GM23338 (cell line): ENCODE data around the gene TTC23. TPM values are rescaled to one million over a fixed set of nuclear protein-coding genes. Genes with fewer than 3 reads are reported as not detected.

Experiments used
- ATAC-seq: fragments of 200-7000 bp; cut with Tn5 transposase; 3 replicates; pipeline ENCODE4 v1.9.1; 2020
- DNase-seq: peaks from one replicate; pipeline ENCODE4 v3.0.0-alpha.2; 2015; ENCODE audit warnings: low spot score
- H2AFZ ChIP-seq: fragments of 200-600 bp; sonication (generic); 2 replicates; pipeline ENCODE4 v1.8.0; 2016; ENCODE audit warnings: antibody characterized with exemption, mild to moderate bottlenecking, moderate library complexity
- H3F3A ChIP-seq: fragments of 200-600 bp; sonication (generic); replicated peaks from 2 replicates; pipeline ENCODE4 v1.8.0; 2017; ENCODE audit warnings: antibody characterized with exemption, mixed run types, low read depth
- H3K27ac ChIP-seq: fragments of 200-600 bp; sonication (generic); 2 replicates; pipeline ENCODE4 v1.6.1; 2016; ENCODE audit warnings: low read depth
- H3K27me3 ChIP-seq: fragments of 200-600 bp; sonication (generic); 2 replicates; pipeline ENCODE4 v1.8.0; 2016; ENCODE audit warnings: mild to moderate bottlenecking, mixed run types, moderate library complexity; ENCODE audit not compliant: insufficient read depth
- H3K36me3 ChIP-seq: fragments of 200-600 bp; sonication (generic); 2 replicates; pipeline ENCODE4 v1.8.0; 2016; ENCODE audit warnings: mild to moderate bottlenecking; ENCODE audit not compliant: insufficient read depth
- H3K4me1 ChIP-seq: fragments of 200-600 bp; sonication (generic); 2 replicates; pipeline ENCODE4 v1.8.0; 2016; ENCODE audit warnings: mild to moderate bottlenecking, moderate library complexity; ENCODE audit not compliant: insufficient read depth
- H3K4me2 ChIP-seq: fragments of 200-600 bp; sonication (generic); 2 replicates; pipeline ENCODE4 v1.7.1; 2017; ENCODE audit warnings: mixed run types
- H3K4me3 ChIP-seq: fragments of 200-600 bp; sonication (generic); 2 replicates; pipeline ENCODE4 v1.6.1; 2016; ENCODE audit warnings: mixed run types
- H3K79me2 ChIP-seq: fragments of 200-600 bp; sonication (generic); replicated peaks from 2 replicates; pipeline ENCODE4 v1.8.0; 2017; ENCODE audit warnings: mild to moderate bottlenecking; ENCODE audit not compliant: insufficient read depth
- H3K9me2 ChIP-seq: fragments of 200-600 bp; sonication (generic); 2 replicates; pipeline ENCODE4 v1.8.0; 2017; ENCODE audit not compliant: insufficient read depth
- H4K20me1 ChIP-seq: fragments of 200-600 bp; sonication (generic); replicated peaks from 2 replicates; pipeline ENCODE4 v1.8.0; 2017; ENCODE audit warnings: mild to moderate bottlenecking; ENCODE audit not compliant: insufficient read depth
- H3K27ac Mint-ChIP-seq: 2 replicates; pipeline ENCODE4 v1.8.0; 2020; ENCODE audit warnings: inconsistent platforms, mild to moderate bottlenecking, moderate library complexity, mixed read lengths
- H3K27me3 Mint-ChIP-seq: 3 replicates; pipeline ENCODE4 v1.8.0; 2022; ENCODE audit warnings: low read depth, mild to moderate bottlenecking, moderate library complexity, mixed read lengths, inconsistent platforms; ENCODE audit not compliant: insufficient read depth, poor library complexity
- H3K36me3 Mint-ChIP-seq: 3 replicates; pipeline ENCODE4 v1.8.0; 2021; ENCODE audit warnings: low read depth, mild to moderate bottlenecking, inconsistent platforms, moderate library complexity, mixed read lengths
- H3K4me1 Mint-ChIP-seq: 3 replicates; pipeline ENCODE4 v1.8.0; 2020; ENCODE audit warnings: mild to moderate bottlenecking, inconsistent platforms, mixed read lengths
- H3K4me3 Mint-ChIP-seq: 3 replicates; pipeline ENCODE4 v1.8.0; 2021; ENCODE audit warnings: moderate library complexity, mild to moderate bottlenecking, inconsistent platforms, mixed read lengths
- H3K9me3 Mint-ChIP-seq: 3 replicates; pipeline ENCODE4 v1.8.0; 2020; ENCODE audit warnings: moderate library complexity, mild to moderate bottlenecking, inconsistent platforms, mixed read lengths
- CREB1 ChIP-seq: fragments of 250-450 bp; sonication (Bioruptor Pico); IDR thresholded peaks from 2 replicates; pipeline ENCODE4 v1.5.0; 2020; ENCODE audit warnings: low read depth, mild to moderate bottlenecking, moderate library complexity
- EZH2 ChIP-seq: fragments of 200-600 bp; sonication (generic); IDR thresholded peaks from one replicate; pipeline ENCODE4 v1.8.0; 2017; ENCODE audit warnings: antibody characterized with exemption, mild to moderate bottlenecking, low read depth; ENCODE audit not compliant: unreplicated experiment
- EZH2phosphoT487 ChIP-seq: fragments of 200-600 bp; sonication (generic); IDR thresholded peaks from one replicate; pipeline ENCODE4 v1.8.1; 2018; ENCODE audit warnings: antibody characterized with exemption; ENCODE audit not compliant: unreplicated experiment
- JUNB ChIP-seq: IDR thresholded peaks from one replicate; pipeline ENCODE4 v1.6.1; 2016; ENCODE audit warnings: antibody characterized with exemption; ENCODE audit not compliant: unreplicated experiment
- NANOG ChIP-seq: IDR thresholded peaks from 2 replicates; pipeline ENCODE4 v1.6.1; 2016; ENCODE audit warnings: antibody characterized with exemption, borderline replicate concordance
- POLR2AphosphoS5 ChIP-seq: IDR thresholded peaks from 2 replicates; pipeline ENCODE4 v1.6.1; 2016; ENCODE audit warnings: antibody characterized with exemption, low read depth
- REST ChIP-seq: IDR thresholded peaks from one replicate; pipeline ENCODE4 v1.6.1; 2018; ENCODE audit warnings: antibody characterized with exemption; ENCODE audit not compliant: unreplicated experiment
- STAT1 ChIP-seq: IDR thresholded peaks from one replicate; pipeline ENCODE4 v1.6.1; 2016; ENCODE audit warnings: antibody characterized with exemption; ENCODE audit not compliant: unreplicated experiment
- ZNF114 ChIP-seq: fragments of 250-450 bp; sonication (Bioruptor Pico); IDR thresholded peaks from 2 replicates; pipeline ENCODE4 v1.5.0; 2020; ENCODE audit warnings: mild to moderate bottlenecking, moderate library complexity
- ZNF331 ChIP-seq: fragments of 250-450 bp; sonication (Bioruptor Pico); IDR thresholded peaks from 2 replicates; pipeline ENCODE4 v1.5.0; 2020; ENCODE audit warnings: low read depth, mild to moderate bottlenecking, moderate library complexity
- polyA plus RNA-seq: library from polyadenylated mRNA; unstranded; fragments of >200 nt; fragmentation: Nextera tagmentation; extraction: Ambion mirVana; gene quantifications from 2 replicates; pipeline ENCODE4 v1.2.1, GENCODE V29; 2016
- total RNA-seq: library from RNA; depleted of rRNA; stranded (reverse); fragments of >200 nt; shearing (Covaris generic); gene quantifications from 2 replicates; pipeline ENCODE4 v1.2.3, GENCODE V29; 2014
- TF ChIP-seq, protein P1 (sequence below): fragments of 250-450 bp; sonication (Bioruptor Pico); IDR thresholded peaks from 2 replicates; pipeline ENCODE4 v1.5.0; 2020; ENCODE audit warnings: mild to moderate bottlenecking, moderate library complexity
- TF ChIP-seq, protein P2 (sequence below), 2 experiments: fragments of 200-600 bp in 1 of 2; sonication (generic) in 1 of 2; conservative IDR thresholded peaks; 2 replicates each; pipeline versions ENCODE4 v1.5.1 to v1.6.1; 2016 to 2017; ENCODE audit warnings: antibody characterized with exemption in 2 of 2, low read depth in 2 of 2, mild to moderate bottlenecking in 2 of 2, moderate library complexity in 1 of 2
- TF ChIP-seq, protein P3 (sequence below): IDR thresholded peaks from 2 replicates; pipeline ENCODE4 v1.6.1; 2016; ENCODE audit warnings: antibody characterized with exemption

TTC23 gene
- total and polyA plus RNA-seq, 2 experiments from 2014 or later, result 6.3 to 25.2 TPM

- H3K27ac Mint-ChIP-seq, result peak overlapping the region; percentile 90
- H3K4me1 ChIP-seq, result no peaks in the 10 kb centered on the region
- TF ChIP-seq NANOG (no peak), EZH2phosphoT487 (no peak), POLR2AphosphoS5 (no peak), CREB1 (CRISPR knock-in tag) (no peak), ZNF114 (CRISPR knock-in tag) (no peak), EZH2 (no peak), STAT1 (no peak), ZNF331 (CRISPR knock-in tag) (no peak), JUNB (no peak), REST (no peak)
- TF ChIP-seq, protein P1, sequence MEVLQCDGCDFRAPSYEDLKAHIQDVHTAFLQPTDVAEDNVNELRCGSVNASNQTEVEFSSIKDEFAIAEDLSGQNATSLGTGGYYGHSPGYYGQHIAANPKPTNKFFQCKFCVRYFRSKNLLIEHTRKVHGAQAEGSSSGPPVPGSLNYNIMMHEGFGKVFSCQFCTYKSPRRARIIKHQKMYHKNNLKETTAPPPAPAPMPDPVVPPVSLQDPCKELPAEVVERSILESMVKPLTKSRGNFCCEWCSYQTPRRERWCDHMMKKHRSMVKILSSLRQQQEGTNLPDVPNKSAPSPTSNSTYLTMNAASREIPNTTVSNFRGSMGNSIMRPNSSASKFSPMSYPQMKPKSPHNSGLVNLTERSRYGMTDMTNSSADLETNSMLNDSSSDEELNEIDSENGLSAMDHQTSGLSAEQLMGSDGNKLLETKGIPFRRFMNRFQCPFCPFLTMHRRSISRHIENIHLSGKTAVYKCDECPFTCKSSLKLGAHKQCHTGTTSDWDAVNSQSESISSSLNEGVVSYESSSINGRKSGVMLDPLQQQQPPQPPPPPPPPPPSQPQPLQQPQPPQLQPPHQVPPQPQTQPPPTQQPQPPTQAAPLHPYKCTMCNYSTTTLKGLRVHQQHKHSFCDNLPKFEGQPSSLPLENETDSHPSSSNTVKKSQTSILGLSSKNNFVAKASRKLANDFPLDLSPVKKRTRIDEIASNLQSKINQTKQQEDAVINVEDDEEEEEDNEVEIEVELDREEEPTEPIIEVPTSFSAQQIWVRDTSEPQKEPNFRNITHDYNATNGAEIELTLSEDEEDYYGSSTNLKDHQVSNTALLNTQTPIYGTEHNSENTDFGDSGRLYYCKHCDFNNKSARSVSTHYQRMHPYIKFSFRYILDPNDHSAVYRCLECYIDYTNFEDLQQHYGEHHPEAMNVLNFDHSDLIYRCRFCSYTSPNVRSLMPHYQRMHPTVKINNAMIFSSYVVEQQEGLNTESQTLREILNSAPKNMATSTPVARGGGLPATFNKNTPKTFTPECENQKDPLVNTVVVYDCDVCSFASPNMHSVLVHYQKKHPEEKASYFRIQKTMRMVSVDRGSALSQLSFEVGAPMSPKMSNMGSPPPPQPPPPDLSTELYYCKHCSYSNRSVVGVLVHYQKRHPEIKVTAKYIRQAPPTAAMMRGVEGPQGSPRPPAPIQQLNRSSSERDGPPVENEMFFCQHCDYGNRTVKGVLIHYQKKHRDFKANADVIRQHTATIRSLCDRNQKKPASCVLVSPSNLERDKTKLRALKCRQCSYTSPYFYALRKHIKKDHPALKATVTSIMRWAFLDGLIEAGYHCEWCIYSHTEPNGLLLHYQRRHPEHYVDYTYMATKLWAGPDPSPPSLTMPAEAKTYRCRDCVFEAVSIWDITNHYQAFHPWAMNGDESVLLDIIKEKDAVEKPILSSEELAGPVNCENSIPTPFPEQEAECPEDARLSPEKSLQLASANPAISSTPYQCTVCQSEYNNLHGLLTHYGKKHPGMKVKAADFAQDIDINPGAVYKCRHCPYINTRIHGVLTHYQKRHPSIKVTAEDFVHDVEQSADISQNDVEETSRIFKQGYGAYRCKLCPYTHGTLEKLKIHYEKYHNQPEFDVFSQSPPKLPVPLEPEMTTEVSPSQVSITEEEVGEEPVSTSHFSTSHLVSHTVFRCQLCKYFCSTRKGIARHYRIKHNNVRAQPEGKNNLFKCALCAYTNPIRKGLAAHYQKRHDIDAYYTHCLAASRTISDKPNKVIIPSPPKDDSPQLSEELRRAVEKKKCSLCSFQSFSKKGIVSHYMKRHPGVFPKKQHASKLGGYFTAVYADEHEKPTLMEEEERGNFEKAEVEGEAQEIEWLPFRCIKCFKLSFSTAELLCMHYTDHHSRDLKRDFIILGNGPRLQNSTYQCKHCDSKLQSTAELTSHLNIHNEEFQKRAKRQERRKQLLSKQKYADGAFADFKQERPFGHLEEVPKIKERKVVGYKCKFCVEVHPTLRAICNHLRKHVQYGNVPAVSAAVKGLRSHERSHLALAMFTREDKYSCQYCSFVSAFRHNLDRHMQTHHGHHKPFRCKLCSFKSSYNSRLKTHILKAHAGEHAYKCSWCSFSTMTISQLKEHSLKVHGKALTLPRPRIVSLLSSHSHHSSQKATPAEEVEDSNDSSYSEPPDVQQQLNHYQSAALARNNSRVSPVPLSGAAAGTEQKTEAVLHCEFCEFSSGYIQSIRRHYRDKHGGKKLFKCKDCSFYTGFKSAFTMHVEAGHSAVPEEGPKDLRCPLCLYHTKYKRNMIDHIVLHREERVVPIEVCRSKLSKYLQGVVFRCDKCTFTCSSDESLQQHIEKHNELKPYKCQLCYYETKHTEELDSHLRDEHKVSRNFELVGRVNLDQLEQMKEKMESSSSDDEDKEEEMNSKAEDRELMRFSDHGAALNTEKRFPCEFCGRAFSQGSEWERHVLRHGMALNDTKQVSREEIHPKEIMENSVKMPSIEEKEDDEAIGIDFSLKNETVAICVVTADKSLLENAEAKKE (CRISPR knock-in tag), result no peak
- TF ChIP-seq, protein P2, sequence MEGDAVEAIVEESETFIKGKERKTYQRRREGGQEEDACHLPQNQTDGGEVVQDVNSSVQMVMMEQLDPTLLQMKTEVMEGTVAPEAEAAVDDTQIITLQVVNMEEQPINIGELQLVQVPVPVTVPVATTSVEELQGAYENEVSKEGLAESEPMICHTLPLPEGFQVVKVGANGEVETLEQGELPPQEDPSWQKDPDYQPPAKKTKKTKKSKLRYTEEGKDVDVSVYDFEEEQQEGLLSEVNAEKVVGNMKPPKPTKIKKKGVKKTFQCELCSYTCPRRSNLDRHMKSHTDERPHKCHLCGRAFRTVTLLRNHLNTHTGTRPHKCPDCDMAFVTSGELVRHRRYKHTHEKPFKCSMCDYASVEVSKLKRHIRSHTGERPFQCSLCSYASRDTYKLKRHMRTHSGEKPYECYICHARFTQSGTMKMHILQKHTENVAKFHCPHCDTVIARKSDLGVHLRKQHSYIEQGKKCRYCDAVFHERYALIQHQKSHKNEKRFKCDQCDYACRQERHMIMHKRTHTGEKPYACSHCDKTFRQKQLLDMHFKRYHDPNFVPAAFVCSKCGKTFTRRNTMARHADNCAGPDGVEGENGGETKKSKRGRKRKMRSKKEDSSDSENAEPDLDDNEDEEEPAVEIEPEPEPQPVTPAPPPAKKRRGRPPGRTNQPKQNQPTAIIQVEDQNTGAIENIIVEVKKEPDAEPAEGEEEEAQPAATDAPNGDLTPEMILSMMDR (conservative IDR thresholded peaks at IDR 0.05; ENCODE audit: low read depth in 2 of 2), result no peak
- TF ChIP-seq, protein P3, sequence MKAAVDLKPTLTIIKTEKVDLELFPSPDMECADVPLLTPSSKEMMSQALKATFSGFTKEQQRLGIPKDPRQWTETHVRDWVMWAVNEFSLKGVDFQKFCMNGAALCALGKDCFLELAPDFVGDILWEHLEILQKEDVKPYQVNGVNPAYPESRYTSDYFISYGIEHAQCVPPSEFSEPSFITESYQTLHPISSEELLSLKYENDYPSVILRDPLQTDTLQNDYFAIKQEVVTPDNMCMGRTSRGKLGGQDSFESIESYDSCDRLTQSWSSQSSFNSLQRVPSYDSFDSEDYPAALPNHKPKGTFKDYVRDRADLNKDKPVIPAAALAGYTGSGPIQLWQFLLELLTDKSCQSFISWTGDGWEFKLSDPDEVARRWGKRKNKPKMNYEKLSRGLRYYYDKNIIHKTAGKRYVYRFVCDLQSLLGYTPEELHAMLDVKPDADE, result no peak
- no peaks in the 10 kb centered on the region for H3K4me1 Mint-ChIP-seq
- peaks cover 3% of the 10 kb centered on the region; the same call in 1 of the 3 replicates for H3K36me3 Mint-ChIP-seq
- no peaks in the 10 kb centered on the region for H3F3A ChIP-seq
- ATAC-seq (no peak), DNase-seq (no peak)
- no peaks in the 10 kb centered on the region for H3K27me3 Mint-ChIP-seq
- H3K79me2 ChIP-seq, result no peaks in the 10 kb centered on the region
- no peaks in the 10 kb centered on the region for H3K36me3 ChIP-seq
- H3K27me3 ChIP-seq, result no peaks in the 10 kb centered on the region
- H2AFZ ChIP-seq, result no peak overlapping the region
- no peaks in the 10 kb centered on the region for H3K9me2 ChIP-seq
- H3K27ac ChIP-seq, result no peak overlapping the region
- H3K4me3 ChIP-seq, result no peak overlapping the region
- no peak overlapping the region for H3K4me2 ChIP-seq
- no peaks in the 10 kb centered on the region for H3K9me3 Mint-ChIP-seq
- H4K20me1 ChIP-seq, result no peaks in the 10 kb centered on the region
- H3K4me3 Mint-ChIP-seq, result no peak overlapping the region
Observed at GRCh38 chr15:99168601-99169580, 80.5 kb downstream of the TTC23 start.
